SU-DHL-6 (cell line): ENCODE data around the gene OR10A3.
"Not testable (repeated sequence)": the region's sequence is repeated elsewhere in the genome, so short reads cannot be mapped to it uniquely, and the experiment has no call there.

ENCODE experiments used
- H2AFZ ChIP-seq: fragments of 200-600 bp; sonication (generic); 2 replicates; pipeline ENCODE4 v1.6.1; 2014; ENCODE audit warnings: low read depth, mild to moderate bottlenecking, moderate library complexity, mixed read lengths, antibody characterized with exemption, low read length; ENCODE audit not compliant: severe bottlenecking
- H3F3A ChIP-seq: fragments of 200-600 bp; shearing (Covaris generic); 2 replicates; pipeline ENCODE4 v1.6.0; 2016; ENCODE audit warnings: antibody characterized with exemption, mild to moderate bottlenecking; ENCODE audit not compliant: insufficient read depth
- H3K27ac ChIP-seq: fragments of 200-600 bp; sonication (generic); 2 replicates; pipeline ENCODE4 v1.5.1; 2016; ENCODE audit warnings: low read depth, mild to moderate bottlenecking, low read length, moderate library complexity, mixed read lengths
- H3K27me3 ChIP-seq: fragments of 200-600 bp; sonication (generic), shearing (Covaris generic); 2 replicates; pipeline ENCODE4 v1.6.0; 2014; ENCODE audit warnings: mild to moderate bottlenecking, low read length
- H3K36me3 ChIP-seq: fragments of 200-600 bp; sonication (generic); 2 replicates; pipeline ENCODE4 v1.6.1; 2014; ENCODE audit warnings: mild to moderate bottlenecking, low read length, mixed read lengths
- H3K4me2 ChIP-seq: fragments of 300-600, 200-600 bp; shearing (Covaris generic), sonication (generic); 2 replicates; pipeline ENCODE4 v1.6.0; 2014; ENCODE audit warnings: low read length, low read depth, mild to moderate bottlenecking; ENCODE audit not compliant: poor library complexity, severe bottlenecking
- H3K4me3 ChIP-seq: fragments of 200-600 bp; sonication (generic); 2 replicates; pipeline ENCODE4 v1.5.1; 2014; ENCODE audit warnings: antibody characterized with exemption, low read length, mild to moderate bottlenecking, mixed read lengths; ENCODE audit not compliant: insufficient read depth, poor library complexity, severe bottlenecking
- H3K79me2 ChIP-seq: fragments of 200-600 bp; sonication (generic); 2 replicates; pipeline ENCODE4 v1.6.1; 2014; ENCODE audit warnings: mild to moderate bottlenecking, low read length, moderate library complexity; ENCODE audit not compliant: insufficient read depth
- H3K9ac ChIP-seq: fragments of 200-600 bp; sonication (generic); 2 replicates; pipeline ENCODE4 v1.7.0; 2014; ENCODE audit warnings: mild to moderate bottlenecking, low read length
- H3K9me2 ChIP-seq: fragments of 200-600 bp; sonication (generic); replicated peaks from 2 replicates; pipeline ENCODE4 v1.6.1; 2014; ENCODE audit warnings: low read length; ENCODE audit not compliant: insufficient read depth
- H3K9me3 ChIP-seq: fragments of 200-600 bp; sonication (generic); 2 replicates; pipeline ENCODE4 v1.6.1; 2014; ENCODE audit warnings: low read length, mixed read lengths; ENCODE audit not compliant: insufficient read depth
- H4K20me1 ChIP-seq: fragments of 200-600 bp; sonication (generic); 2 replicates; pipeline ENCODE4 v1.6.1; 2014; ENCODE audit warnings: low read depth, mild to moderate bottlenecking, antibody characterized with exemption, low read length, moderate library complexity, mixed read lengths
- EZH2phosphoT487 ChIP-seq: fragments of 200-600 bp; sonication (generic), shearing (Covaris generic); conservative IDR thresholded peaks from 2 replicates; pipeline ENCODE4 v1.6.1; 2018; ENCODE audit warnings: mild to moderate bottlenecking, antibody characterized with exemption, low read length, moderate library complexity, mixed read lengths
- TF ChIP-seq, protein P1 (sequence below): fragments of 200-600 bp; sonication (generic); IDR thresholded peaks from one replicate; pipeline ENCODE4 v1.5.1; 2017; ENCODE audit warnings: antibody characterized with exemption, mild to moderate bottlenecking, low read length, moderate library complexity; ENCODE audit not compliant: insufficient read depth, poor library complexity, severe bottlenecking

Gene OR10A3, protein sequence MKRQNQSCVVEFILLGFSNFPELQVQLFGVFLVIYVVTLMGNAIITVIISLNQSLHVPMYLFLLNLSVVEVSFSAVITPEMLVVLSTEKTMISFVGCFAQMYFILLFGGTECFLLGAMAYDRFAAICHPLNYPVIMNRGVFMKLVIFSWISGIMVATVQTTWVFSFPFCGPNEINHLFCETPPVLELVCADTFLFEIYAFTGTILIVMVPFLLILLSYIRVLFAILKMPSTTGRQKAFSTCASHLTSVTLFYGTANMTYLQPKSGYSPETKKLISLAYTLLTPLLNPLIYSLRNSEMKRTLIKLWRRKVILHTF

DNA sequence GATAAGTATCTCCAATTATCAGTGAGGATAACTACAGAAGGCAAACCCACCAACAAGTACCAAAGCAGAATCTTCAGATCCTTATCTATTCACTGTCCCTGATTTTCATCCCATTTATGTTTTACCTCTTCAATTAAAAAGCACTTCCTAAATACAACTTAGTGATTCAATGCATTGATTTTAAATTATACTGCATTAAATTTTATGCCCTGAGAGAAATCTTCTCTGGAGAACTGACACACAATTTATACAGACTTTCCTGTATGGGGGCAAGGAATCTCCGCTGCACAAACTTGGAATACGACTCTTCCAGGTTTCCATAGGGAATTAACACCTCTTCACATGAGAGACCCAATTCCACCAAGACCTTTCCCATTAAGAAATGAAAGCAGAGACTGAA, at the start of gene OR10A3:
Gene OR10A3, minus strand, starts transcription at position 101 of the 400 bp plus-strand sequence. CDS start 2,188 bp downstream, outside the sequence.
- no peak within 1 kb of the TSS for H2AFZ ChIP-seq
- H3K79me2 ChIP-seq = no peaks in the 10 kb centered on the region
- TF ChIP-seq EZH2phosphoT487 = no peak
- H3K27ac ChIP-seq = no peak within 1 kb of the TSS
- H3K4me3 ChIP-seq = no peak within 1 kb of the TSS
- H3K27me3 ChIP-seq = no peaks in the 10 kb centered on the region
- H3K4me2 ChIP-seq = no peak within 1 kb of the TSS
- no peaks in the 10 kb centered on the region for H3F3A ChIP-seq
- H3K9me3 ChIP-seq = no peaks in the 10 kb centered on the region; the same call in 1 of the 2 replicates
- H3K9ac ChIP-seq = no peak within 1 kb of the TSS
- no peaks in the 10 kb centered on the region for H3K9me2 ChIP-seq
- no peaks in the 10 kb centered on the region for H3K36me3 ChIP-seq
- no peaks in the 10 kb centered on the region for H4K20me1 ChIP-seq

DNA sequence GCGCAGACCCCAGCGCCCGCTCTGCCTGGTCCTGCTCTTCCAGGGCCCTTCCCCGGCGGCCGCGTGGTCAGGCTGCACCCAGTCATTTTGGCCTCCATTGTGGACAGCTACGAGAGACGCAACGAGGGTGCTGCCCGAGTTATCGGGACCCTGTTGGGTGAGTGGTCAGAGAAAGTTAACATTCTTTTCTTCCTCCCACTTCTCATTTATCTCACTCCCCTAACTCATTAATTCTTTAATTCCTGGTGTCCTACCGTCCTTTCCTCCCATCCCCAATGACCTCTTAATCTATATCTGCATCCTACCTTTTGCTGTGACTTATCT, 46.0 kb upstream of the OR10A3 start:
- H3K9me2 ChIP-seq = not testable (repeated sequence)
- H3K79me2 ChIP-seq = peaks cover 35% of the 10 kb centered on the region

DNA sequence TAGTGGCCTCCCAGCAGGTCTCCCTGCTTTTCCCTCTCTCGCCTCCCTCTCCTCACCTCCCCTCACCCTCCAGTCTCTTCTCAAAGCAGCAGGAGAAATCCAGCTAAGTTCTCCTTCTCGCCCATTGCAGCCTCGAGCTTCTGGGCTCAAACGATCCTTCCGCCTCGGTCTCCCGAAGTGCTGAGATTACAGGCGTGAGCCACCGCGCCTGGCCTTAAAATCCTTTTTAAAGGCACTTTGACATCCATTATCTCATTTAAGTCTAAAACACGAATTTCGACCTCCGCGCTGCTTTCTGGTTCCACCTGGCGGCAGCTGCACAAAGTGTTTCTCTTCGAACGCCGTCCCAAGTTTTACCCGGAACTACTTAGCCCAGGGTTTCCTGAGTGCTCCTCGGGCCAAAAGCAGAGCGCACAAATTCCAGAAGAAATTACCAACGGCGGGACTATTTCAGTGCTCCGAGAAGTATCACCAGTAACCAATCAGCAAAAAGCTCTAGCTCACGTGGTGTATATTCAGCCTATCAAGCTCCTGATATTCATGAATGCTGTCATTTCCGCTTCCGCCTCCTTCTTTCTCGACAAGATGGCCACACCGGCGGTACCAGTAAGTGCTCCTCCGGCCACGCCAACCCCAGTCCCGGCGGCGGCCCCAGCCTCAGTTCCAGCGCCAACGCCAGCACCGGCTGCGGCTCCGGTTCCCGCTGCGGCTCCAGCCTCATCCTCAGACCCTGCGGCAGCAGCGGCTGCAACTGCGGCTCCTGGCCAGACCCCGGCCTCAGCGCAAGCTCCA, 45.5 kb upstream of the OR10A3 start, which contains the start of gene EIF3F:
Gene EIF3F, plus strand, starts transcription at position 570 of the 792 bp plus-strand sequence. Its CDS starts 16 bp downstream, at position 586.
- Histone ChIP-seq H4K20me1 (peaks cover 8% of the 10 kb centered on the region; the same call in 1 of the 2 replicates), H3K4me3 (peak within 1 kb of the TSS; percentile 99), H3F3A (no peaks in the 10 kb centered on the region), H2AFZ (peak within 1 kb of the TSS; percentile 99), H3K27me3 (no peaks in the 10 kb centered on the region), H3K4me2 (peak within 1 kb of the TSS; percentile 96), H3K9ac (peak within 1 kb of the TSS; percentile 77), H3K79me2 (peaks cover 35% of the 10 kb centered on the region), H3K9me2 (no peaks in the 10 kb centered on the region), H3K36me3 (0 out of 2 replicates have a peak, but pooled peaks cover 9% of the 10 kb centered on the region), H3K27ac (peak within 1 kb of the TSS; percentile 20), H3K9me3 (no peaks in the 10 kb centered on the region)
- no peak for TF ChIP-seq EZH2phosphoT487
- TF ChIP-seq, protein P1, sequence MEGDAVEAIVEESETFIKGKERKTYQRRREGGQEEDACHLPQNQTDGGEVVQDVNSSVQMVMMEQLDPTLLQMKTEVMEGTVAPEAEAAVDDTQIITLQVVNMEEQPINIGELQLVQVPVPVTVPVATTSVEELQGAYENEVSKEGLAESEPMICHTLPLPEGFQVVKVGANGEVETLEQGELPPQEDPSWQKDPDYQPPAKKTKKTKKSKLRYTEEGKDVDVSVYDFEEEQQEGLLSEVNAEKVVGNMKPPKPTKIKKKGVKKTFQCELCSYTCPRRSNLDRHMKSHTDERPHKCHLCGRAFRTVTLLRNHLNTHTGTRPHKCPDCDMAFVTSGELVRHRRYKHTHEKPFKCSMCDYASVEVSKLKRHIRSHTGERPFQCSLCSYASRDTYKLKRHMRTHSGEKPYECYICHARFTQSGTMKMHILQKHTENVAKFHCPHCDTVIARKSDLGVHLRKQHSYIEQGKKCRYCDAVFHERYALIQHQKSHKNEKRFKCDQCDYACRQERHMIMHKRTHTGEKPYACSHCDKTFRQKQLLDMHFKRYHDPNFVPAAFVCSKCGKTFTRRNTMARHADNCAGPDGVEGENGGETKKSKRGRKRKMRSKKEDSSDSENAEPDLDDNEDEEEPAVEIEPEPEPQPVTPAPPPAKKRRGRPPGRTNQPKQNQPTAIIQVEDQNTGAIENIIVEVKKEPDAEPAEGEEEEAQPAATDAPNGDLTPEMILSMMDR = peak; percentile 92

More for the DNA sequence above, 46.0 kb upstream of the OR10A3 start:
- H3K27ac ChIP-seq, H3F3A ChIP-seq, H3K27me3 ChIP-seq, H3K9me3 ChIP-seq, H4K20me1 ChIP-seq: not testable (repeated sequence)
- H3K9ac ChIP-seq = peak overlapping the region; percentile 77
- peak overlapping the region; percentile 96 for H3K4me2 ChIP-seq
- peak overlapping the region; percentile 42 for H2AFZ ChIP-seq
- peaks cover 12% of the 10 kb centered on the region; the same call in 1 of the 2 replicates for H3K36me3 ChIP-seq
- peak overlapping the region; percentile 99 for H3K4me3 ChIP-seq

DNA sequence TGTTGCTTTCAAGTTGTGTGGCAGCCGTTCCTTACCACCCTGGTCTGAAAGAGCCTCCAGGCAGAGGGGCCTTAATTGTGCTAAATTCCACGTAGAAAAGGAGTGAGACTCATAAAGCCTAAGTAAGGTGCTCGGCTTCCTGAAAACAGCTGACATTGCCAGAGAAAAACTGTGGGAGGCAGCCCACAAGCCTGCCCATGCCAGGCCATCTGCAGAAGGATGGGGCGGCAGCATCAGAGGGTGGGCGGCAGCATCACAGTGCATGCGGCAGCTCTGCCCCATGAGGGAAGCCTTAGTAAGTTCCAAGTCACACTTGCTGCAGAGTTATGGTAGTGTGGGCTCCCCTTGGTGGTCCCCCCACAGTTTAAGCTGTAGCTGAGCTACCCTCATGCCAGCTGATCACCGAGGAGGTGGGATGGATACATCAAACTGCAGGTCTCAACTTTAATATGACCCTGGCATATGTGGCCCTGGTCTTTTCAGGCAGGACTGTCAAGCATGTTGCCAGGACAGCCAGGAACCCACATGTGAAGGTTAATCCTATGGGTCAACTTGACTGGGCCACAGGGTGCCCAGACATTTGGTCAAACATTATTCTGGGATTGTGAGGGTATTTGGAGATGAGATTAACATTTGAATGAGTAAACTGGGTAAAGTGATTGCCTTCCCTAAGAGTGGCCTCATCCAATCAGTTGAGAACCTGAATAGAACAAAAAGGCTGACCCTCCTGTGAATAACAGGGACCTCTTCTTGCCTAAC, 42.5 kb upstream of the OR10A3 start:
- Histone ChIP-seq H3K27ac (no peak overlapping the region), H3K9me2 (no peaks in the 10 kb centered on the region), H2AFZ (no peak overlapping the region), H4K20me1 (peaks cover 8% of the 10 kb centered on the region; the same call in 1 of the 2 replicates), H3K9me3 (no peaks in the 10 kb centered on the region), H3K4me2 (no peak overlapping the region), H3K4me3 (no peak overlapping the region), H3K9ac (no peak overlapping the region), H3F3A (no peaks in the 10 kb centered on the region), H3K27me3 (no peaks in the 10 kb centered on the region), H3K79me2 (peaks cover 19% of the 10 kb centered on the region), H3K36me3 (0 out of 2 replicates have a peak, but pooled peaks cover 5% of the 10 kb centered on the region)
- TF ChIP-seq, protein P1 = no peak
- TF ChIP-seq EZH2phosphoT487 = no peak
